GM12878 (cell line): ENCODE data around the gene VCP. TPM values are rescaled to one million over a fixed set of nuclear protein-coding genes. Genes with fewer than 3 reads are reported as not detected.

Source experiments
- ATAC-seq: fragments of 200-7000 bp; cut with Tn5 transposase; 3 replicates; pipeline ENCODE4 v1.9.1; 2020; ENCODE audit warnings: mild to moderate bottlenecking, moderate library complexity
- BruUV-seq: library from RNA; stranded (reverse); fragments of 400-500 nt; replicated peaks from 2 replicates; lab custom pipeline; 2021; lab: Mats Ljungman, UMichigan
- CTCF ChIA-PET: fragments of 300-600 bp; sonication (Branson Sonifier 250); formaldehyde crosslinking; extraction: SDS; loops from one replicate; lab custom pipeline; 2021; ENCODE audit warnings: inconsistent platforms; lab: Yijun Ruan, JAX
- POLR2A ChIA-PET: fragments of 350-600 bp; formaldehyde crosslinking; extraction: SDS; loops from one replicate; lab custom pipeline; 2021; ENCODE audit warnings: inconsistent platforms; lab: Charles Lee
- RAD21 ChIA-PET: fragments of 300-600 bp; sonication (Branson Sonifier 250); formaldehyde crosslinking; loops from one replicate; lab custom pipeline; 2023; ENCODE audit warnings: antibody characterized with exemption; ENCODE audit not compliant: unreplicated experiment; lab: Charles Lee
- SMC1A ChIA-PET: fragments of 300-600 bp; sonication (Branson Sonifier 250); formaldehyde crosslinking; loops from one replicate; lab custom pipeline; 2023; ENCODE audit not compliant: unreplicated experiment, uncharacterized antibody; lab: Charles Lee
- DNase-seq: peaks from one replicate; pipeline ENCODE4 v3.0.0-alpha.2; 2011; ENCODE audit warnings: low read depth, low spot score
- FAIRE-seq: peaks from 3 replicates; lab custom pipeline; 2011; peaks lifted over from hg19 to GRCh38; lab: Jason Lieb, UNC
- H2AFZ ChIP-seq: 2 replicates; pipeline ENCODE4 v1.6.0; 2011; ENCODE audit warnings: low read depth, low read length, control low read depth; ENCODE audit not compliant: control insufficient read depth
- H3K27ac ChIP-seq: 2 replicates; pipeline ENCODE4 v1.5.1; 2011; ENCODE audit warnings: control low read depth; ENCODE audit not compliant: control insufficient read depth, insufficient read depth
- H3K27me3 ChIP-seq, 2 experiments: replicated peaks in 1 of 2; 2 replicates each; pipeline versions ENCODE4 v1.6.0 to v1.6.1; 2011; ENCODE audit warnings: low read length in 1 of 2; ENCODE audit not compliant: control insufficient read depth in 2 of 2, insufficient read depth in 2 of 2
- H3K36me3 ChIP-seq, 2 experiments: 2 replicates each; pipeline ENCODE4 v1.5.1; 2011; ENCODE audit warnings: low read length in 1 of 2; ENCODE audit not compliant: control insufficient read depth in 2 of 2, insufficient read depth in 2 of 2
- H3K4me1 ChIP-seq: 2 replicates; pipeline ENCODE4 v1.6.1; 2011; ENCODE audit warnings: mild to moderate bottlenecking, low read length, moderate library complexity, mixed read lengths; ENCODE audit not compliant: control insufficient read depth, insufficient read depth
- H3K4me2 ChIP-seq: 2 replicates; pipeline ENCODE4 v1.6.0; 2011; ENCODE audit warnings: control low read depth; ENCODE audit not compliant: control insufficient read depth, insufficient read depth
- H3K4me3 ChIP-seq: fragments of 200-600 bp; sonication (generic); 2 replicates; pipeline ENCODE4 v1.5.1; 2016
- H3K79me2 ChIP-seq: 2 replicates; pipeline ENCODE4 v1.6.0; 2011; ENCODE audit warnings: low read length; ENCODE audit not compliant: control insufficient read depth, insufficient read depth
- H3K9ac ChIP-seq: 2 replicates; pipeline ENCODE4 v1.8.0; 2011; ENCODE audit warnings: low read length, control low read depth, mixed read lengths; ENCODE audit not compliant: control insufficient read depth, insufficient read depth
- H3K9me3 ChIP-seq: replicated peaks from 3 replicates; pipeline ENCODE4 v1.5.1; 2011; ENCODE audit warnings: mild to moderate bottlenecking, low read length; ENCODE audit not compliant: control insufficient read depth, insufficient read depth
- H4K20me1 ChIP-seq: 2 replicates; pipeline ENCODE4 v1.6.0; 2011; ENCODE audit not compliant: control insufficient read depth, insufficient read depth
- CHD2 ChIP-seq: IDR thresholded peaks from 2 replicates; pipeline ENCODE4 v1.6.1; 2011; ENCODE audit warnings: low read depth, low read length, improper control_type of control experiment, borderline replicate concordance
- EP300 ChIP-seq, 2 experiments: fragments of 150-350 bp in 1 of 2; IDR thresholded peaks; 2 replicates each; pipeline ENCODE4 v1.6.1; 2011 to 2012; ENCODE audit warnings: low read depth in 2 of 2, low read length in 2 of 2, borderline replicate concordance in 1 of 2, improper control_type of control experiment in 1 of 2, inconsistent platforms in 1 of 2; ENCODE audit not compliant: control insufficient read depth in 1 of 2
- HDAC6 ChIP-seq: fragments of 200-600 bp; sonication (generic); IDR thresholded peaks from one replicate; pipeline ENCODE4 v1.8.0; 2017; ENCODE audit warnings: antibody characterized with exemption; ENCODE audit not compliant: unreplicated experiment
- MAX ChIP-seq: IDR thresholded peaks from 2 replicates; pipeline ENCODE4 v1.6.1; 2012; ENCODE audit warnings: low read depth, low read length, improper control_type of control experiment
- MLLT1 ChIP-seq: fragments of 450-650 bp; IDR thresholded peaks from 2 replicates; pipeline ENCODE4 v1.6.1; 2016; ENCODE audit warnings: mild to moderate bottlenecking
- SP1 ChIP-seq: IDR thresholded peaks from one replicate; pipeline ENCODE4 v1.6.1; 2011; ENCODE audit warnings: low read depth, low read length
- STAT3 ChIP-seq: IDR thresholded peaks from 2 replicates; pipeline ENCODE4 v1.6.1; 2011; ENCODE audit warnings: low read depth, low read length, improper control_type of control experiment
- SUPT20H ChIP-seq: IDR thresholded peaks from 2 replicates; pipeline ENCODE4 v1.6.1; 2011; ENCODE audit warnings: low read depth, mild to moderate bottlenecking, low read length, moderate library complexity, borderline replicate concordance; ENCODE audit not compliant: control insufficient read depth
- WGBS: methylation state at CpG from one replicate; pipeline ENCODE4 v1.1.6; 2016; ENCODE audit warnings: low lambda C conversion rate; ENCODE audit not compliant: insufficient replicate concordance, insufficient coverage; ENCODE audit errors: missing lambda C conversion rate; 5-methylcytosine and 5-hydroxymethylcytosine counted together
- in situ Hi-C: fragments of 300-500 bp; cut with MboI; formaldehyde crosslinking; loops from 9 replicates; pipeline ENCODE4 v1.14.3; 2018; ENCODE audit warnings: mixed read lengths
- intact Hi-C: fragments of 100-400 bp; cut with micrococcal nuclease; formaldehyde crosslinking; loops from one replicate; pipeline ENCODE4 v1.14.2; 2022; ENCODE audit not compliant: unreplicated experiment
- polyA plus RNA-seq, 11 experiments: library from polyadenylated mRNA; depleted of rRNA in 4 of 11; unstranded in 6 of 11; stranded (reverse) in 5 of 11; fragments of >200 nt; fragmentation: Nextera tagmentation in 4 of 11; fragmentation: Illumina TruSeq in 1 of 11; extraction: Ambion mirVana in 4 of 11; extraction: Trizol in 1 of 11; gene quantifications; 1 replicate in 1 of 11; 2 replicates in 10 of 11; pipeline versions ENCODE4 v1.2.1 to v1.2.3, GENCODE V29; 2011 to 2016; ENCODE audit warnings: inconsistent platforms in 2 of 11, missing spikeins in 2 of 11, low read depth in 1 of 11
- total RNA-seq, 4 experiments: library from RNA; depleted of rRNA in 3 of 4; stranded (reverse); fragments of >200 nt in 3 of 4; fragmentation: Illumina TruSeq in 1 of 4; extraction: Trizol in 1 of 4; gene quantifications; 2 replicates each; pipeline versions ENCODE4 v1.2.1 to v1.2.3, GENCODE V29; 2013 to 2021
- TF ChIP-seq, protein P1 (sequence below): fragments of 450-650 bp; IDR thresholded peaks from 2 replicates; pipeline ENCODE4 v1.6.1; 2014; ENCODE audit warnings: mild to moderate bottlenecking
- TF ChIP-seq, protein P2 (sequence below): fragments of 450-650 bp; IDR thresholded peaks from 2 replicates; pipeline ENCODE4 v1.6.1; 2016; ENCODE audit warnings: mild to moderate bottlenecking

Gene VCP
- total and polyA plus RNA-seq, 10 of the 15 experiments (the other 5 are each of a cell fraction or from before 2014, with no cell fraction given), result 7.4 to 327 (median 244) TPM

DNA sequence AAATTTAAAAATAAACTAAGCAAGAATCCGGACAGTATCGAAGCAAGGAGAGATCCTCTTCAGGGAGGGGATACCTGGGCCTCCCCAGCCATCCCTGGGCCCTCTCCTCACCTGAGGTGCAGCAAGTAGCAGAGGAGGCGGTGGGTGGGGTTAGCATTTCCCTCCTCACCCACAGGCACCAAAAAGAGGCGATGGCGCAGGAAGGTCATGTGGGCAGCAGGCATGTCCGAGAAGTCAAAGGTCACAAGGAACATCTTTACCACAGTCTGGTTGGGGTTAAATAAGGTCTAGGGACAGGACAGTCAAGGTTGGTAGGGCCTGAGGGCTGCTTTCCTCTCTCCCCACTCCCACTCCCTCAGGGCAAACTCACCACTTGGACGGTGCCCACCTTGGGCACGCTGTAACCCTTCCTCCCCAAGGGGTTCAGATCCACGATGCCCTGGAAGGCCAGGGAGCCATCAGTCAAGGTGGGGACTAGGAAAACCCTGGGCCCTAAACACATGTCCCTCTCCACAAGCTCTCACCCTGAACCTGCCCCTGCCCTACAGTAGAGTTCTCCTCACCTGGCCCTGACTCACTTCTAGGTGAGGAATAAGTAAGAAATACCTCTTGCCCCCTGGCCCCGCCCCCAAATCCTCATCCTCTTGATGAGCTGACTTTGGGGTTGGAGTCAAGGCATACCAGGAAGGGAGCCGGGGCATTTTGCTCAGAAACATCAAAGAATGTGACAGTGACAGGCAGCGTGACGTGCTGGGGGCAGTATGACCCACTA lies 33.3 kb upstream of the VCP start:
- H3K9me3 ChIP-seq, result no peaks in the 10 kb centered on the region
- POLR2A ChIA-PET, result no interaction called here
- WGBS, result 77% methylated on average over 13 of the region's 13 CpGs
- H3K27ac ChIP-seq, result no peak overlapping the region
- H3K4me3 ChIP-seq, result no peak overlapping the region
- TF ChIP-seq MAX (no peak), HDAC6 (no peak)
- no peaks in the 10 kb centered on the region for H4K20me1 ChIP-seq
- peaks cover 14% of the 10 kb centered on the region for H3K79me2 ChIP-seq
- SMC1A ChIA-PET, result interaction anchor here (0.9 to 1.5 kb wide), 2 partner anchors 9 to 10 kb away, joined by 3 to 4 read pairs; partner anchors contain the start of genes ATOSB and PIGO
- no peak for DNase-seq
- no peak overlapping the region for H2AFZ ChIP-seq
- CTCF ChIA-PET, result interaction anchor here (1.1 to 1.5 kb wide), 2 partner anchors 10 to 498 kb away, joined by 3 read pairs; partner anchors contain the start of gene ATOSB
- ATAC-seq, result no peak
- H3K9ac ChIP-seq, result no peak overlapping the region
- FAIRE-seq, result no peak
- intact Hi-C loops (no loop called here), in situ Hi-C loops (loop anchor here (10.0 kb wide), 2 partner anchors 629 to 709 kb away; partner anchors contain the start of genes CREB3, HINT2, SPAG8 and TLN1)
- H3K4me2 ChIP-seq, result no peak overlapping the region
- H3K27me3 ChIP-seq, result no peaks in the 10 kb centered on the region
- H3K36me3 ChIP-seq, result peaks cover 2 to 5% of the 10 kb centered on the region in 2 experiments; a peak in 3 of 4 replicates
- RAD21 ChIA-PET, result no interaction called here
- no TSS peak for BruUV-seq
- H3K4me1 ChIP-seq, result peaks cover 6% of the 10 kb centered on the region

DNA sequence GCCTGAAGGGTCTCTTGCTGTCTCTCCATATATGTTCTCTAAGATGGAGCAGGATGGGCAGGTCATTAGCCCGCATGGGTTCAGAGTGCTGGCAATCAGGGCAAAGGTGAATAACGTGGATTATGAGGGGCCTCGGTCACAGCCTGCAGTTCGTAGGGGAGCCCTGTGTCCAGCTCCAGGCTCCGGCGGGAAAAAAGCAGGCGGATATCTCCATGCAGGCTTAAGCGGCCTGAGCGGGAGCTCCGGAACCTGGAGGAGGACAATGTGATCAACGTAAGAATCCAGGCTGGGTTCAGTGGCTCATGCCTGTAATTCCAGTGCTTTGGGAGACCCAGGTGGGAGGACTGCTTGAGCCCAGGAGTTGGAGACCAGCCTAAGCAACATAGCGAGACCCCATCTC lies 32.7 kb upstream of the VCP start:
- Histone ChIP-seq H3K27me3 (no peaks in the 10 kb centered on the region), H3K79me2 (peaks cover 14% of the 10 kb centered on the region), H3K9me3 (no peaks in the 10 kb centered on the region), H3K4me1 (peaks cover 5% of the 10 kb centered on the region), H4K20me1 (no peaks in the 10 kb centered on the region), H2AFZ (no peak overlapping the region), H3K36me3 (peaks cover 6 to 11% of the 10 kb centered on the region in 2 experiments; a peak in 3 of 4 replicates), H3K4me3 (no peak overlapping the region), H3K9ac (no peak overlapping the region), H3K27ac (no peak overlapping the region), H3K4me2 (no peak overlapping the region)
- ChIA-PET POLR2A (interaction anchor here (3.5 kb wide), 1 partner anchor 10 kb away, joined by 27 read pairs; the partner anchor contains the start of gene ATOSB), RAD21 (no interaction called here), CTCF (interaction anchor here (1.0 to 1.1 kb wide), 2 partner anchors 206 to 499 kb away, joined by 3 read pairs; no protein-coding TSS in a partner anchor), SMC1A (no interaction called here)
- no peak for DNase-seq
- in situ Hi-C loops, result loop anchor here (10.0 kb wide), 2 partner anchors 630 to 710 kb away; partner anchors contain the start of genes CREB3, HINT2, SPAG8 and TLN1
- WGBS, result 77% methylated on average over 12 of the region's 12 CpGs
- intact Hi-C loops, result no loop called here
- no TSS peak for BruUV-seq
- no peak for FAIRE-seq
- no peak for ATAC-seq
- TF ChIP-seq EP300 (IDR thresholded peaks at IDR 0.05; ENCODE audit: borderline replicate concordance in 1 of 2, control insufficient read depth in 1 of 2, low read depth in 2 of 2, low read length in 2 of 2), result no peak
- no peak for TF ChIP-seq SP1
- TF ChIP-seq, protein P1, sequence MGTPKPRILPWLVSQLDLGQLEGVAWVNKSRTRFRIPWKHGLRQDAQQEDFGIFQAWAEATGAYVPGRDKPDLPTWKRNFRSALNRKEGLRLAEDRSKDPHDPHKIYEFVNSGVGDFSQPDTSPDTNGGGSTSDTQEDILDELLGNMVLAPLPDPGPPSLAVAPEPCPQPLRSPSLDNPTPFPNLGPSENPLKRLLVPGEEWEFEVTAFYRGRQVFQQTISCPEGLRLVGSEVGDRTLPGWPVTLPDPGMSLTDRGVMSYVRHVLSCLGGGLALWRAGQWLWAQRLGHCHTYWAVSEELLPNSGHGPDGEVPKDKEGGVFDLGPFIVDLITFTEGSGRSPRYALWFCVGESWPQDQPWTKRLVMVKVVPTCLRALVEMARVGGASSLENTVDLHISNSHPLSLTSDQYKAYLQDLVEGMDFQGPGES, result no peak
- no peak for TF ChIP-seq SUPT20H
- no peak for TF ChIP-seq CHD2
- no peak for TF ChIP-seq STAT3
- TF ChIP-seq, protein P2, sequence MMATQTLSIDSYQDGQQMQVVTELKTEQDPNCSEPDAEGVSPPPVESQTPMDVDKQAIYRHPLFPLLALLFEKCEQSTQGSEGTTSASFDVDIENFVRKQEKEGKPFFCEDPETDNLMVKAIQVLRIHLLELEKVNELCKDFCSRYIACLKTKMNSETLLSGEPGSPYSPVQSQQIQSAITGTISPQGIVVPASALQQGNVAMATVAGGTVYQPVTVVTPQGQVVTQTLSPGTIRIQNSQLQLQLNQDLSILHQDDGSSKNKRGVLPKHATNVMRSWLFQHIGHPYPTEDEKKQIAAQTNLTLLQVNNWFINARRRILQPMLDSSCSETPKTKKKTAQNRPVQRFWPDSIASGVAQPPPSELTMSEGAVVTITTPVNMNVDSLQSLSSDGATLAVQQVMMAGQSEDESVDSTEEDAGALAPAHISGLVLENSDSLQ, result no peak
- no peak for TF ChIP-seq MLLT1
